Measurements from ENCODE around the gene FBXO2.

The FBXO2 gene

DNA sequence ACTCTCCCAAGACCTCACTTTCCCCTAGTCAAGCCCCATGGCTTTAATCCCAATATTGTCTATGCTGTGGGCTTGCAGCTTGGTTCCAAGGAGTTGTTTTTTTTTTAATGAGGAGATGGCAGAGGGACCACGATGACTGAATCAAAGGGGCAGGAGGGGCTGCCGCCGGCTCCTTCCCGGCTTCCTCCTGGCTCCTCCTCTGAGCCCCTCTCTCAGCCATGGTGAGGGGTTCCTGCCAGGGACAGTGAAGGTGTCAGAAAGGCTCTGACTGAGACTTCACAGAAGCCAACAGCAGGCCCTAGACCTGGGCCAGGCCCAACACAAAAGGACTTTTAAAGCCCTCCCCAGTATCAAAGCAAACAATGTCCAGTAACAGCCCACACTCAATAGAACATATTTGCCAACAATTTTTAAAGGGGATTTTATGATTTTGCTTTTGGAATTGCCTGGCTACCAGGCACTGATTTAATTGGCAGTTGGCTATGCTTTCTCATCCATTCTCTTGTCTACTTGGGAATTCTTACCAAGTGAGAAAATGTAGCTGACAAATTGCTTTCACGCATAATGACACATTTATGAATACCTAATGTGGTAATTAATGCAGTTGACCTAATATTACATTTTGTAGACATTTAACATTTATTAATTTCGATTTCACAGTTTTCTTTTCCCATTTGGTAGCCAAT, 54.2 kb downstream of the FBXO2 start:
- Histone ChIP-seq H3K4me1 (ENCODE audit: insufficient read depth, low read length, poor library complexity, severe bottlenecking) (no peaks in the 10 kb centered on the region), H3K36me3 (ENCODE audit: insufficient read depth, low read length) (no peaks in the 10 kb centered on the region), H2AFZ (ENCODE audit: low read length) (no peak overlapping the region), H3K4me3 (ENCODE audit: low read length, poor library complexity, severe bottlenecking) (no peak overlapping the region), H3F3A (ENCODE audit: low read depth) (no peaks in the 10 kb centered on the region), H3K27me3 (ENCODE audit: insufficient read depth, low read length, poor library complexity, severe bottlenecking) (no peaks in the 10 kb centered on the region), H4K20me1 (ENCODE audit: insufficient read depth, low read length, poor library complexity, severe bottlenecking) (no peaks in the 10 kb centered on the region), H3K9me2 (replicated peaks; ENCODE audit: low read depth, low read length) (no peaks in the 10 kb centered on the region), H3K4me2 (ENCODE audit: low read depth, low read length, poor library complexity, severe bottlenecking) (no peak overlapping the region), H3K79me2 (ENCODE audit: insufficient read depth, low read length) (no peaks in the 10 kb centered on the region), H3K9me3 (ENCODE audit: insufficient read depth, low read depth, low read length) (no peaks in the 10 kb centered on the region), H3K9ac (ENCODE audit: low read depth, low read length, poor library complexity, severe bottlenecking) (no peak overlapping the region)
- no peak for TF ChIP-seq EZH2phosphoT487 (IDR thresholded peaks at IDR 0.05; ENCODE audit: borderline replicate concordance)
- TF ChIP-seq, protein P1, sequence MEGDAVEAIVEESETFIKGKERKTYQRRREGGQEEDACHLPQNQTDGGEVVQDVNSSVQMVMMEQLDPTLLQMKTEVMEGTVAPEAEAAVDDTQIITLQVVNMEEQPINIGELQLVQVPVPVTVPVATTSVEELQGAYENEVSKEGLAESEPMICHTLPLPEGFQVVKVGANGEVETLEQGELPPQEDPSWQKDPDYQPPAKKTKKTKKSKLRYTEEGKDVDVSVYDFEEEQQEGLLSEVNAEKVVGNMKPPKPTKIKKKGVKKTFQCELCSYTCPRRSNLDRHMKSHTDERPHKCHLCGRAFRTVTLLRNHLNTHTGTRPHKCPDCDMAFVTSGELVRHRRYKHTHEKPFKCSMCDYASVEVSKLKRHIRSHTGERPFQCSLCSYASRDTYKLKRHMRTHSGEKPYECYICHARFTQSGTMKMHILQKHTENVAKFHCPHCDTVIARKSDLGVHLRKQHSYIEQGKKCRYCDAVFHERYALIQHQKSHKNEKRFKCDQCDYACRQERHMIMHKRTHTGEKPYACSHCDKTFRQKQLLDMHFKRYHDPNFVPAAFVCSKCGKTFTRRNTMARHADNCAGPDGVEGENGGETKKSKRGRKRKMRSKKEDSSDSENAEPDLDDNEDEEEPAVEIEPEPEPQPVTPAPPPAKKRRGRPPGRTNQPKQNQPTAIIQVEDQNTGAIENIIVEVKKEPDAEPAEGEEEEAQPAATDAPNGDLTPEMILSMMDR (conservative IDR thresholded peaks at IDR 0.05; ENCODE audit: low read length), result no peak

DNA sequence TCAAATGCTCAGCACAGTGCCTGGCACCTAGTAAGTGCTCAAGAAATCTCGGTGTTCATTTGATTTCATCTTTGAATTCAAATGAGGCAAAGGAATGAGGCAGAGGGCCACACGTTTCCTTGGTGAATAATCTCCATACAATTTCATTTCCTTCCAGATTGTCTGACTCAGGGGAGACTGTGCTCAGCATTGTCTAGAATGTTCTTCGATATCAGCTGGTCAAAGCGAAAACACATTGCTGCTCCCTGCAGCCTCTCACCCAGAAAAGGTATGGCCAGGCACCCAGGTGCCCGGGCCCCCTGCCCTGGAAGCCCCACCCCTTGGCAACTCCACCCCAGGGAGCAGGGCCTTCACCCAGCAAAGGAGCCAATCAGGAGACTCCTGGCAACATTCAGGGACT, 55.8 kb downstream of the FBXO2 start:
- Histone ChIP-seq H2AFZ (ENCODE audit: low read length) (no peak overlapping the region), H3K4me2 (ENCODE audit: low read depth, low read length, poor library complexity, severe bottlenecking) (no peak overlapping the region), H4K20me1 (ENCODE audit: insufficient read depth, low read length, poor library complexity, severe bottlenecking) (no peaks in the 10 kb centered on the region), H3K9me2 (replicated peaks; ENCODE audit: low read depth, low read length) (no peaks in the 10 kb centered on the region), H3F3A (ENCODE audit: low read depth) (no peaks in the 10 kb centered on the region), H3K79me2 (ENCODE audit: insufficient read depth, low read length) (no peaks in the 10 kb centered on the region), H3K27me3 (ENCODE audit: insufficient read depth, low read length, poor library complexity, severe bottlenecking) (no peaks in the 10 kb centered on the region), H3K36me3 (ENCODE audit: insufficient read depth, low read length) (no peaks in the 10 kb centered on the region), H3K9me3 (ENCODE audit: insufficient read depth, low read depth, low read length) (no peaks in the 10 kb centered on the region), H3K4me1 (ENCODE audit: insufficient read depth, low read length, poor library complexity, severe bottlenecking) (no peaks in the 10 kb centered on the region), H3K4me3 (ENCODE audit: low read length, poor library complexity, severe bottlenecking) (no peak overlapping the region), H3K9ac (ENCODE audit: low read depth, low read length, poor library complexity, severe bottlenecking) (no peak overlapping the region)
- no peak for TF ChIP-seq EZH2phosphoT487 (IDR thresholded peaks at IDR 0.05; ENCODE audit: borderline replicate concordance)
- TF ChIP-seq, protein P1 (conservative IDR thresholded peaks at IDR 0.05; ENCODE audit: low read length), result no peak
